NB4 (cell line): ENCODE data around the gene HYAL1.

Experiments
- CTCF ChIP-seq: IDR thresholded peaks from one replicate; pipeline ENCODE4 v1.5.1; 2012; ENCODE audit warnings: low read depth, low read length
- MAX ChIP-seq: IDR thresholded peaks from 2 replicates; pipeline ENCODE4 v1.6.1; 2011; ENCODE audit warnings: low read depth, low read length
- MYC ChIP-seq: IDR thresholded peaks from 2 replicates; pipeline ENCODE4 v1.6.1; 2011; ENCODE audit warnings: low read depth, low read length
- POLR2A ChIP-seq: IDR thresholded peaks from 2 replicates; pipeline ENCODE4 v1.6.1; 2011; ENCODE audit warnings: mild to moderate bottlenecking; ENCODE audit not compliant: insufficient read length; ENCODE audit errors: extremely low read depth

- TF ChIP-seq CTCF (no peak), POLR2A (peak; percentile 62), MYC (peak; percentile 96), MAX (peak; percentile 88)
Measured at GRCh38 chr3:50292159-50293078, 11.0 kb downstream of the HYAL1 start, which contains the start of gene IFRD2.
